Spleen (tissue), 7 donors: ENCODE measurements around the gene ATF7IP2.

Experiments used
- CTCF ChIP-seq, 11 experiments: fragments of 200-600 bp in 7 of 11; fragments of 450-650 bp in 4 of 11; sonication (generic) in 4 of 11; IDR thresholded peaks in 8 of 11; conservative IDR thresholded peaks in 3 of 11; 1 replicate in 7 of 11; 2 replicates in 4 of 11; pipeline versions ENCODE4 v1.4.0 to v1.8.0; 2016 to 2021; ENCODE audit warnings: antibody characterized with exemption in 11 of 11, inconsistent platforms in 4 of 11, mild to moderate bottlenecking in 1 of 11
- POLR2A ChIP-seq, 3 donors: fragments of 450-650 bp; IDR thresholded peaks; one replicate each; pipeline ENCODE4 v1.5.1; 2017; ENCODE audit warnings: antibody characterized with exemption in 3 of 3, mild to moderate bottlenecking in 1 of 3
- POLR2AphosphoS5 ChIP-seq, 3 donors: sonication (generic); formaldehyde crosslinking; IDR thresholded peaks; one replicate each; pipeline ENCODE4 v1.5.1; 2017; ENCODE audit warnings: antibody characterized with exemption in 3 of 3
- donor health status: DM: no; HTN: no; CAD: no; lungs with moderate emphysema.
- donor health status: DM: no; HTN: no; CAD: no.
- donor health status: DM: no; HTN: no; CAD: no.

- no peak for TF ChIP-seq CTCF (IDR thresholded peaks at IDR 0.05 in 8 of 11, conservative IDR thresholded peaks at IDR 0.05 in 3 of 11)
- TF ChIP-seq POLR2A (IDR thresholded peaks at IDR 0.05): no peak
- no peak for TF ChIP-seq POLR2AphosphoS5 (IDR thresholded peaks at IDR 0.05)
Observed at GRCh38 chr16:10526962-10527361, 141.1 kb downstream of the ATF7IP2 start.
